ENCODE results near the gene LAMB4.

LAMB4 gene

GRCh38 chr7:108049962-108050361 lies 80.2 kb downstream of the LAMB4 start:
- TF ChIP-seq CTCF (IDR thresholded peaks at IDR 0.05; ENCODE audit: low read depth, low read length) (no peak), MAX (IDR thresholded peaks at IDR 0.05; ENCODE audit: low read depth, low read length) (no peak), POLR2A (IDR thresholded peaks at IDR 0.05; ENCODE audit: extremely low read depth, insufficient read length) (no peak), MYC (IDR thresholded peaks at IDR 0.05; ENCODE audit: low read depth, low read length) (no peak)
- H3K4me3 ChIP-seq (ENCODE audit: low read depth, low read length): no peak overlapping the region
- DNase-seq (ENCODE audit: low read depth): no peak

GRCh38 chr7:108048422-108048821 lies 81.7 kb downstream of the LAMB4 start:
- no peak for TF ChIP-seq POLR2A (IDR thresholded peaks at IDR 0.05; ENCODE audit: extremely low read depth, insufficient read length)
- TF ChIP-seq MYC (IDR thresholded peaks at IDR 0.05; ENCODE audit: low read depth, low read length): no peak
- TF ChIP-seq CTCF (IDR thresholded peaks at IDR 0.05; ENCODE audit: low read depth, low read length): no peak
- TF ChIP-seq MAX (IDR thresholded peaks at IDR 0.05; ENCODE audit: low read depth, low read length): no peak
- DNase-seq (ENCODE audit: low read depth): no peak
- H3K4me3 ChIP-seq (ENCODE audit: low read depth, low read length): no peak overlapping the region

- DNase-seq (ENCODE audit: low read depth): no peak
- H3K4me3 ChIP-seq (ENCODE audit: low read depth, low read length): no peak overlapping the region
- TF ChIP-seq MAX (IDR thresholded peaks at IDR 0.05; ENCODE audit: low read depth, low read length) (no peak), POLR2A (IDR thresholded peaks at IDR 0.05; ENCODE audit: extremely low read depth, insufficient read length) (no peak), MYC (IDR thresholded peaks at IDR 0.05; ENCODE audit: low read depth, low read length) (no peak), CTCF (IDR thresholded peaks at IDR 0.05; ENCODE audit: low read depth, low read length) (no peak)
Measured at GRCh38 chr7:108046952-108047506, 83.1 kb downstream of the LAMB4 start.

GRCh38 chr7:108045669-108046068 lies 84.5 kb downstream of the LAMB4 start:
- TF ChIP-seq POLR2A (IDR thresholded peaks at IDR 0.05; ENCODE audit: extremely low read depth, insufficient read length) (no peak), MAX (IDR thresholded peaks at IDR 0.05; ENCODE audit: low read depth, low read length) (no peak), CTCF (IDR thresholded peaks at IDR 0.05; ENCODE audit: low read depth, low read length) (no peak), MYC (IDR thresholded peaks at IDR 0.05; ENCODE audit: low read depth, low read length) (no peak)
- DNase-seq (ENCODE audit: low read depth): no peak

GRCh38 chr7:108045154-108045553 lies 85.0 kb downstream of the LAMB4 start:
- H3K4me3 ChIP-seq (ENCODE audit: low read depth, low read length): no peak overlapping the region
- no peak for DNase-seq (ENCODE audit: low read depth)
- no peak for TF ChIP-seq MAX (IDR thresholded peaks at IDR 0.05; ENCODE audit: low read depth, low read length)
- TF ChIP-seq POLR2A (IDR thresholded peaks at IDR 0.05; ENCODE audit: extremely low read depth, insufficient read length): no peak
- no peak for TF ChIP-seq CTCF (IDR thresholded peaks at IDR 0.05; ENCODE audit: low read depth, low read length)
- no peak for TF ChIP-seq MYC (IDR thresholded peaks at IDR 0.05; ENCODE audit: low read depth, low read length)

More at GRCh38 chr7:108045669-108046068, 84.5 kb downstream of the LAMB4 start:
- no peak overlapping the region for H3K4me3 ChIP-seq (ENCODE audit: low read depth, low read length)

Measured in NB4 (cell line).